ENCODE data around the gene PITX2. TPM values are rescaled to one million over a fixed set of nuclear protein-coding genes. Genes with fewer than 3 reads are reported as not detected.

PITX2 gene
- total and polyA plus RNA-seq, 10 of the 15 experiments (the other 5 are each of a cell fraction or from before 2014, with no cell fraction given) = not detected

- Histone ChIP-seq H3K4me1 (ENCODE audit: control insufficient read depth, insufficient read depth, low read length) (no peaks in the 10 kb centered on the region), H3K36me3 (ENCODE audit: control insufficient read depth in 2 of 2, insufficient read depth in 2 of 2, low read length in 1 of 2) (no peaks in the 10 kb centered on the region), H3K9me3 (replicated peaks; ENCODE audit: control insufficient read depth, insufficient read depth, low read length) (no peaks in the 10 kb centered on the region; the same call in 2 of the 3 replicates), H3K27me3 (replicated peaks in 1 of 2; ENCODE audit: control insufficient read depth in 2 of 2, insufficient read depth in 2 of 2, low read length in 1 of 2) (peaks cover 15 to 30% of the 10 kb centered on the region in 2 experiments), H4K20me1 (ENCODE audit: control insufficient read depth, insufficient read depth) (no peaks in the 10 kb centered on the region), H3K4me2 (ENCODE audit: control insufficient read depth, insufficient read depth) (no peak overlapping the region), H3K79me2 (ENCODE audit: control insufficient read depth, insufficient read depth, low read length) (no peaks in the 10 kb centered on the region), H3K4me3 (no peak overlapping the region), H3K27ac (ENCODE audit: control insufficient read depth, insufficient read depth) (no peak overlapping the region), H2AFZ (ENCODE audit: control insufficient read depth, low read depth, low read length) (no peak overlapping the region), H3K9ac (ENCODE audit: control insufficient read depth, insufficient read depth, low read length) (no peak overlapping the region)
- no TSS peak for BruUV-seq (replicated peaks)
- ATAC-seq (no peak), DNase-seq (ENCODE audit: low read depth, low spot score) (no peak), FAIRE-seq (no peak)
- intact Hi-C loops (cut with micrococcal nuclease; ENCODE audit: unreplicated experiment) = no loop called here
- ChIA-PET POLR2A (no interaction called here), CTCF (no interaction called here), RAD21 (ENCODE audit: unreplicated experiment) (no interaction called here), SMC1A (ENCODE audit: uncharacterized antibody, unreplicated experiment) (no interaction called here)
- WGBS (ENCODE audit: insufficient coverage, insufficient replicate concordance, low lambda C conversion rate, missing lambda C conversion rate) = 25% methylated on average over 17 of the region's 26 CpGs
- TF ChIP-seq TBL1XR1 (IDR thresholded peaks at IDR 0.05; ENCODE audit: low read depth, low read length) (no peak), NFYB (IDR thresholded peaks at IDR 0.05; ENCODE audit: insufficient read depth, low read depth, low read length) (no peak), SP1 (IDR thresholded peaks at IDR 0.05; ENCODE audit: low read depth, low read length) (no peak), TCF12 (IDR thresholded peaks at IDR 0.05; ENCODE audit: low read depth, low read length) (no peak), CREB1 (IDR thresholded peaks at IDR 0.05; ENCODE audit: low read depth) (no peak), POLR2AphosphoS5 (IDR thresholded peaks at IDR 0.05; ENCODE audit: low read length) (no peak), SUZ12 (IDR thresholded peaks at IDR 0.05; ENCODE audit: unreplicated experiment) (no peak)
- TF ChIP-seq, protein P1, sequence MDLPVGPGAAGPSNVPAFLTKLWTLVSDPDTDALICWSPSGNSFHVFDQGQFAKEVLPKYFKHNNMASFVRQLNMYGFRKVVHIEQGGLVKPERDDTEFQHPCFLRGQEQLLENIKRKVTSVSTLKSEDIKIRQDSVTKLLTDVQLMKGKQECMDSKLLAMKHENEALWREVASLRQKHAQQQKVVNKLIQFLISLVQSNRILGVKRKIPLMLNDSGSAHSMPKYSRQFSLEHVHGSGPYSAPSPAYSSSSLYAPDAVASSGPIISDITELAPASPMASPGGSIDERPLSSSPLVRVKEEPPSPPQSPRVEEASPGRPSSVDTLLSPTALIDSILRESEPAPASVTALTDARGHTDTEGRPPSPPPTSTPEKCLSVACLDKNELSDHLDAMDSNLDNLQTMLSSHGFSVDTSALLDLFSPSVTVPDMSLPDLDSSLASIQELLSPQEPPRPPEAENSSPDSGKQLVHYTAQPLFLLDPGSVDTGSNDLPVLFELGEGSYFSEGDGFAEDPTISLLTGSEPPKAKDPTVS (IDR thresholded peaks at IDR 0.05; ENCODE audit: low read depth, low read length) = no peak
- in situ Hi-C loops (cut with MboI) = loop anchor here (25.0 kb wide), 3 partner anchors 659 to 1409 kb away; no protein-coding TSS in a partner anchor
Observed at GRCh38 chr4:110628663-110629213, 5.9 kb upstream of the PITX2 start.
